Astrocyte of the cerebellum (primary cell): Measurements from ENCODE around the gene TOM1L2.

ENCODE experiments used
- DNase-seq: peaks from one replicate; pipeline ENCODE4 v3.0.0-alpha.2; 2011; ENCODE audit warnings: low read depth
- H3K4me3 ChIP-seq: 2 replicates; pipeline ENCODE4 v1.5.1; 2011; ENCODE audit warnings: mild to moderate bottlenecking, low read depth, low read length, moderate library complexity
- in situ Hi-C: cut with HindIII; loops from 2 replicates; pipeline ENCODE4 v1.10.0; 2017; ENCODE audit warnings: low sequenced_read_pairs
- TF ChIP-seq, protein P1 (sequence below): IDR thresholded peaks from 2 replicates; pipeline ENCODE4 v1.5.1; 2012; ENCODE audit warnings: low read length, low read depth, moderate library complexity, mild to moderate bottlenecking; ENCODE audit errors: missing control alignments

The TOM1L2 gene

DNA sequence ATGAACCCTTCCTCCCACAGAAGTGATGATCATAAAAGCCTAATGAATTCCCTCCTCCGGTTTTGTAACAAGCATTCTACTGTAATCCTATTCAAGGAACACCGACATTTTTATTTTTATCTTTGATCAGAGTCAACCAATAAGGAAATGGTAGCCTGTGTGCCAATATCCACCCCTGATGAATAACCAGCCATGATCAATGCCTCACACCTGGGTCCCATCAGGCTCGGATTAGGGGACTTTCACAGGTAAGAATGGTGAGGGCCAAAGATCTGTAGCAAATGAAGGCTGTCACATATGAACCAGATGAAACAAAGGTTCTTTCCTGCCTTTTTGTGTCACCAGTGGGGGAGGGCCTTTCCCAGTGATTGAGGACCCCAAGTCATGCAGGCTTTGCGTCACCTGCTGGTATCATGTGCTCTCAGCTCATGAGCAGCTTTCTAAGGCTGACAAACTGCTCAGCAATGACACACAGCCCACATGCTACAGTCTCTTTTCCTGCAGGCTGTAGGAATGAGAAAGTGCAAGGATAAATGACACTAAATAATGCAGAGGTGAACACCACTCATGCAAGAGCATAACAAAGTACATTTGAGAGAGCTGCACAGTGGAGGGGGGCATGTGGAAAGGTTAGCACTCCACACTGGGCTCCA is 34.9 kb downstream of the TOM1L2 start:
- TF ChIP-seq, protein P1, sequence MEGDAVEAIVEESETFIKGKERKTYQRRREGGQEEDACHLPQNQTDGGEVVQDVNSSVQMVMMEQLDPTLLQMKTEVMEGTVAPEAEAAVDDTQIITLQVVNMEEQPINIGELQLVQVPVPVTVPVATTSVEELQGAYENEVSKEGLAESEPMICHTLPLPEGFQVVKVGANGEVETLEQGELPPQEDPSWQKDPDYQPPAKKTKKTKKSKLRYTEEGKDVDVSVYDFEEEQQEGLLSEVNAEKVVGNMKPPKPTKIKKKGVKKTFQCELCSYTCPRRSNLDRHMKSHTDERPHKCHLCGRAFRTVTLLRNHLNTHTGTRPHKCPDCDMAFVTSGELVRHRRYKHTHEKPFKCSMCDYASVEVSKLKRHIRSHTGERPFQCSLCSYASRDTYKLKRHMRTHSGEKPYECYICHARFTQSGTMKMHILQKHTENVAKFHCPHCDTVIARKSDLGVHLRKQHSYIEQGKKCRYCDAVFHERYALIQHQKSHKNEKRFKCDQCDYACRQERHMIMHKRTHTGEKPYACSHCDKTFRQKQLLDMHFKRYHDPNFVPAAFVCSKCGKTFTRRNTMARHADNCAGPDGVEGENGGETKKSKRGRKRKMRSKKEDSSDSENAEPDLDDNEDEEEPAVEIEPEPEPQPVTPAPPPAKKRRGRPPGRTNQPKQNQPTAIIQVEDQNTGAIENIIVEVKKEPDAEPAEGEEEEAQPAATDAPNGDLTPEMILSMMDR, result no peak
- in situ Hi-C loops, result loop anchor here (5.0 kb wide), 1 partner anchor 40 kb away; no protein-coding TSS in a partner anchor
- no peak overlapping the region for H3K4me3 ChIP-seq
- DNase-seq, result no peak

DNA sequence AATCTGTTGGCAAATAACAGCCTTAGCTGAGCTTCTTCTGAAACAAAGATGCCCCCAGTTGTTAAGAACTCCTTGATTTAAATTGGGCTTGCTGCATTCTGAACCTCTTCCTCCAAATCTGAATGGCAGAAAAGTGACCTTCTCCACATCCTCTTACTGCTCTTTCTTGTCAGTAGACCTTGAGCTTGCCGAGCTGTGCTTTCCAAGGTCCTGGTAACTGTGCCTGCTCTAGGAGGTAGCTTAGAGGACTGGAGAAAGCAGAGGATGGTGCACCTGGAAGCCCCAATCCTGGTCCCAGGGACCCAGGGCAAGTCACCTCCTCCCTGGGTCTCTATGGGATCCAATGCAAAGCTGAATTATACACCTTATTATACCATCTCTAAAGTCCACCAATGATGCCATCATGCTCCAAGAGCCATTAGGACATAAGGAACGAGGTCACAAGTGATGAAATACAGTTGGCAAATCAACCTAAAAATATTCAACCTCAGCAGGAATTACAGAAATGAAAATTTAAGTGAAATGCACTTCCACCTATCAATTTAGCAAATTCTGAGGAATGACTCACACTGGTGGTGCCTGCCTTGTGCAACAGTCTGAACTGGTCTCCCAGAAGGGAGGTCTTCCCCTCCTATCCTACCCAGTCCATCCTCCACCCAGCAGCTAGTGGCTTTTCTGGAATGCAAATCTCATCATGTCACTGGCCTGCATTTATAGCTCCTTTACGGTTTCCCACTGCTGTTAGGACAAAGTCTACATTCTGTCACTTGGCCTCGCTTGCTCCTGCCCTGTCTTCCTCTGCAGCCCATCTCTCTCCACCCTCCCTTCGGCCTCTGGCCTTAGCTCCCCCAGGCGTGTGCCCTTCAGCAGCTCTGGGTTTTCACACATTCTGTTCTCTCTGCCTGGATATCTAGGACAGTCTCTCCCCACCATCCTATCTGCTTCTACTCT is 36.6 kb downstream of the TOM1L2 start:
- TF ChIP-seq, protein P1, result no peak
- DNase-seq, result peak; percentile 63
- H3K4me3 ChIP-seq, result no peak overlapping the region
- in situ Hi-C loops, result loop anchor here (5.0 kb wide), 1 partner anchor 38 kb away; no protein-coding TSS in a partner anchor

DNA sequence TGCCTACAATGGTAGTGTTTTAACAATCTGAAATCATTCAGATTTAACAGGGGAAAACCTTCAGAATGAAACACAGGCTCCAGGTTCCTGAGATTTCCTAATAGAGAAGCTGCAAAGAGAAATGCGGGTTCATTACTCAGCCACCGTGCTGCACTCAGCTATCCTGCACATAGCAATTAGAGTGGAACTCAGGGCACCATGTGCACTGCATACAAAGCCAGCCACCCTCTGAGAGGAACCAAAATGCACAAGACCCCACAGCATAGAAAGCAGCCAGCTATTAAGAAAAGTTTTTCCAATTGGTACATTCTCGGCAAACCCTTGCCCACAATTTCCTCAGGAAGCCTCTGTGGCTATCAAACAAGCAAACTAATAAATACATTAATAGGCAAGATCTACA is 37.4 kb downstream of the TOM1L2 start:
- in situ Hi-C loops, result loop anchor here (5.0 kb wide), 1 partner anchor 38 kb away; no protein-coding TSS in a partner anchor
- TF ChIP-seq, protein P1, result no peak
- no peak overlapping the region for H3K4me3 ChIP-seq
- no peak for DNase-seq

DNA sequence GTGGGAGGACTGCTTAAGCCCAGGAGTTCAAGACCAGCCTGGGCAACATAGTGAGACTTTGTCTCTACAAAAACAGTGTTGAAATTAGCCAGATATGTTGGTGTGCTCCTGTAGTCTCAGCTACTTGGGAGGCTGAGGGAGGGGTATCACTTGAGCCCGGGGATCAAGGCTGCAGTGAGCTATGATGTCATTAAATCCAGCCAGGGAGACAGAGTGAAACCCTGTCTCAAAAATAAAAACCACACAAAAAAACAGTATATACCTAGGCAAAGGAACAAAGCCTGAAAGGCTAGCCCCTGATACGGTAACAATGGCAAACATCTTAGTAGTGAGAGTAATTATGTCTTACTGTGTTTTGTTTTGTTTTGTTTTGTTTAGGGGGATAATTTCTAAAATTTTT is 38.0 kb downstream of the TOM1L2 start:
- H3K4me3 ChIP-seq, result no peak overlapping the region
- in situ Hi-C loops, result no loop called here
- no peak for DNase-seq
- TF ChIP-seq, protein P1, result no peak

DNA sequence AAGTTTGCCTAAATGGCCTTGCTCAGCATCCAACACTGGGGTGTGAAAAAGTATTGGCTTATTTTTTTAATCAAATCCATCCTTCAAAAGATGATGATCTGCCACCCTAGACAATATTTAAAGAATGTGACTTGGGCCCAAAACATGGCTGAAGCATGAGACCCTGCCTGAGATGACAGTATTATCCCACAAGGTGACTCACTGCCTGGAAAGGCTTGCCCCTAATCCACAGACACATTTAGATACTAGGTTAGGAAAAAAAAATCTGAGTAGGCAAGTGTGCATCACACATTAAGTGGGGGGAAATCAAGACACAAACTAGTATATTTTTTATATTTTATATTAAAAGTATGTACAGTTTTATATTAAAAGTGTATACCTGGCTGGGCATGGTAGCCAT is 38.4 kb downstream of the TOM1L2 start:
- in situ Hi-C loops, result no loop called here
- no peak for DNase-seq
- no peak overlapping the region for H3K4me3 ChIP-seq
- TF ChIP-seq, protein P1, result no peak

DNA sequence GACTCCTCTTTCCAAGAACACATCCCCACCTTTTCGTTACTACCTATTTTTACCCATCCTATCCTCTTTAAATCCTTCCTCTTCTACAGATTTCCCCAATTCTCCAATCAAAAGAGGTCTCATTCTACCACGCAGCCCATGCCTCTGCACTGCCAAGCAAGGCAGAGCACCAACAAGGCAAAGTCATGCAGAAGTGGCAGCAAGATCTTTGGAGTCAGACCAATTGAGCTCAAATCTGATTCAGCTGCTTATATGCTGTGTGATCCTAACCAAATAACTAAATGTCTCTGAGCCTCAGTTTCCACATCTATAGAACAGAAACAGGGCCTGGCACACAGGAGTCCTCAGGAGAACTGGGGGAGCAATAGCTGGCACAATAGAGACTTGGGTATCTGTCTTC is 41.0 kb downstream of the TOM1L2 start:
- TF ChIP-seq, protein P1, result no peak
- in situ Hi-C loops, result no loop called here
- DNase-seq, result no peak
- H3K4me3 ChIP-seq, result no peak overlapping the region
